GM10248 (cell line): ENCODE data around the gene FOLR1.

Source experiments
- CTCF ChIA-PET: fragments of 300-600 bp; sonication (Branson Sonifier 250); formaldehyde crosslinking; extraction: SDS; loops from one replicate; lab custom pipeline; 2021; ENCODE audit warnings: antibody characterized with exemption; lab: Yijun Ruan, JAX
- POLR2A ChIA-PET: fragments of 350-650 bp; sonication (Branson Sonifier 250); formaldehyde crosslinking; extraction: SDS; loops from one replicate; lab custom pipeline; 2020; ENCODE audit warnings: antibody characterized with exemption; lab: Yijun Ruan, JAX
- DNase-seq: peaks from one replicate; pipeline ENCODE4 v3.0.0; 2012; ENCODE audit errors: extremely low spot score
- CTCF ChIP-seq: IDR thresholded peaks from 2 replicates; pipeline ENCODE4 v1.5.1; 2012; ENCODE audit warnings: mild to moderate bottlenecking, low read depth; ENCODE audit errors: extremely low read depth, missing control alignments, control extremely low read depth

Gene FOLR1

GRCh38 chr11:72221386-72222075 lies 29.6 kb downstream of the FOLR1 start:
- ChIA-PET POLR2A (no interaction called here), CTCF (interaction anchor here (0.7 to 3.2 kb wide), 3 partner anchors 15 to 27 kb away, joined by 3 to 28 read pairs (median 3); no protein-coding TSS in a partner anchor)
- TF ChIP-seq CTCF: no peak
- peak; percentile 7 for DNase-seq

DNA sequence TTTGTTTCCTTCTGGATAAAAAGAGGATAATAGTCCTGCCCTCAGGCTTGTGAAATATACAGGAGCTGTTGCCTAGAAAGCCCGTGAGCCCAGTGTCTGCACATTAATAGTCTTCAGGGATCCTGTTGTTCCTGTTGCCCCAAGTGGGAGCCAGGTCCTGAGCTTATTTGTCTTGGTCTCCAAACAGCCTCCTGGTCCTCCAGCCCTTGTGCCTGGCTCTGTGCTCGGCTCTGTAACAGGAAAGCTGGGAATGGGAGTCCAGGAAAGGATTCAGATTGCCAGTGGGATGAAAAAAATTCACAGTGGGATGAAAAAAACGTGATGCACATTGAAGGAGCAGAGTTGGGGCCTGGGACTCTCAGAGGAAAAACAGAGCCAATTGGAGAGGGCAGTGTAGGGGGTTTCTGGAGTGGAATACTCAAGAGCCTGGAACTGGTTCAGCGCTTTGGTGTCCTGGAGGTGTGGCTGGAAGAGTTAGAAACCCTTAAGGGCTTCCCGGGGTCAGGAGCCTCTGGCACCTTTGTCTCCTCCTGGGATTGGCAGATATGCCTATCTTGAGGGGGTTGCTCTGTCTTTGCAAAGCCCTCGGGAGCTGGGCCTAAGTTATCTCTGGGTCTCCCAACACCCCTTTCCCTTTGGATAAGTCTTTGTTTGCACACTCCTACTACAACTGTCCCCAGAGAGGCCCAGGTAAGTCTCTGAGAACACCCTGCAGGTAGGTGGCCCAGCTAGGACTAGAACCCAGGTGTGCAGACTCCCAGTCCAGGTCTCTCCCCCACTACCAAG lies 30.4 kb downstream of the FOLR1 start:
- ChIA-PET CTCF (interaction anchor here (0.7 to 3.2 kb wide), 5 partner anchors 15 to 78 kb away, joined by 3 to 28 read pairs (median 3); no protein-coding TSS in a partner anchor), POLR2A (no interaction called here)

DNA sequence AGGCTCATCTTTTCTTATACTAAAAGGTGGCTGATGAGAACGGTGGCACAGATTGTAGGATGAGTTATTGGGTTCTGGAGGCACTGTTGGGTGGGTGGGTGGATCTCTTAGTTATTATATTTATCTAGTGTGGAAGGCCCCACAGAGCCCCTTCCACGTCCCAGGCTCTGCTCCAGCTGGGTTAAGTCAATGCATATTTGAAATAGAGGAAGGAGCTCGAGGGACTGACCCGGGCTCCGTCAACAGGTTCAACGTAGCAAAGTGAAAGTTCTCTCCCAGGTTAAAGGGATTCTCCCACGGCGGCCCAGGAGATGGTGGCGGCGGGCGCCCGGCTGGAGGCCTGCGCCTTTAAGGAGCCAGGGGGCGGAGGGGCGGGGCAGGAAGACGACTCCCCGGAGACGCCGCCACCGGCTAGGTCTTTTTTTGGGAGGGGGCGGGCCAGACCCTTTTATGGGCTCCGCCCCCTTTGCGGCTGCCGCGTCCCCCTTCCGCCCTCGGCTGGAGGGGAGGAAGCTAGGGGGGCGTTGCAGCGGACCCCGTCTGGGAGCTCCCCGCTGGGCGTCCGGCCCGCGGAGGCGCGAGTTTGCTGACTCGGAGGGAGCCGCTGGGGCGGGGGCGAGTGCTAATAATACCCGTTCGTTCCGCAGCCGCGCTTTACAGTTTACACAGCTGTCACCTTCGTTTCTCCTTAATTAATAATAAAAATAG lies 31.1 kb downstream of the FOLR1 start:
- CTCF ChIA-PET: interaction anchor here (0.8 to 3.2 kb wide), 7 partner anchors 14 to 245 kb away, joined by 3 to 28 read pairs (median 3); no protein-coding TSS in a partner anchor
- POLR2A ChIA-PET: no interaction called here

More for the DNA sequence above, 30.4 kb downstream of the FOLR1 start:
- peak; percentile 7 for DNase-seq
- TF ChIP-seq CTCF: no peak

DNA sequence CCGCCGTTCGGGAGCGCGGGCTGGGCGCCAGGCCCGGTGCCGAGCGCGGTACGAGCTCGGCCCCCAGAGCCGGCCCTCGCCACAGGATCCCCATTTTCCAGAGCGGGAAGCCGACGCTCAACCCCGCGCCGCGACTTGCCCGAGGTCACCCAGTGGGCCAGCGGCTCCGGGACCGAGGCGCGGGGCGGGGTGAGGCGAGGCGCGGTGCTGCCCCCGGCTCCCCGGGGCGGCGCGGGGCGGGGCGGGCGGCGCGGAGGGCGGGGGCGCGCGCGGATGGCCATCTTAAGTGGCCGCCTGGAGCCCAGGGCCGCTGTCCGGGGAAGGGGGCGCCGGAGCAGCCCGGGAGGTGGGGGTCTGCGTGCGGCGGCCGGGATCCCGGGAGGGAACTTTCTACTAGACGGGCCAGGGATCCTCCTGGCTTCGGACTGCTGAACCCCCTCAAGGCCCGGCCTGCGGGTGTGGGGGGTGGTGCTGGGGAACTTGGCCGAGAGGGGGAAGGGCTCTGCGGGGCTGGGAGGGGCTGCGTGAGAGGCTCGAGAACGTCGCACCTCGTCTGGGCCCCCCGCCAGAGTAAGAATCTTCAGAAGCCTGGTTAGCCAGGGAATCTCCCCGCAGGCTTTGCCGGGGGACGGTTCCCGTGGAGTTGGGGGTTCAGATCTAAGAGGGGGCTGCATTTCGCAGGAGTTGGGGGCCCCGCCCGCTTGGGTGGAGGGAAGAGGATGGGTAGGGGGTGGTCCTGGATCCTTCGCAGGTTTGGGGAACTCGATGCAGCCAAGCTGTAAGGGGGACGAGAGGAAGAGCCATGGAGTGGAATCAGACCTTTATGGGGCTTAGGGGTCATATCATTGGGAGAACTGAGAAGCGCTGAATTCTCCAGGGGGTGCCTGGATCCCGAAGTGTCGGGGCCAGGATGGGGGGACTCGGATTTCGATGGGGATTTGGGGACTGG lies 31.9 kb downstream of the FOLR1 start:
- no peak for TF ChIP-seq CTCF
- ChIA-PET POLR2A (interaction anchor here (0.6 to 0.7 kb wide), 2 partner anchors 9 to 230 kb away, joined by 3 to 4 read pairs; no protein-coding TSS in a partner anchor), CTCF (interaction anchor here (0.8 to 3.2 kb wide), 8 partner anchors 13 to 246 kb away, joined by 3 to 28 read pairs (median 3); no protein-coding TSS in a partner anchor)
- peak; percentile 70 for DNase-seq

More for the DNA sequence above, 31.1 kb downstream of the FOLR1 start:
- DNase-seq: peak; percentile 93
- no peak for TF ChIP-seq CTCF

DNA sequence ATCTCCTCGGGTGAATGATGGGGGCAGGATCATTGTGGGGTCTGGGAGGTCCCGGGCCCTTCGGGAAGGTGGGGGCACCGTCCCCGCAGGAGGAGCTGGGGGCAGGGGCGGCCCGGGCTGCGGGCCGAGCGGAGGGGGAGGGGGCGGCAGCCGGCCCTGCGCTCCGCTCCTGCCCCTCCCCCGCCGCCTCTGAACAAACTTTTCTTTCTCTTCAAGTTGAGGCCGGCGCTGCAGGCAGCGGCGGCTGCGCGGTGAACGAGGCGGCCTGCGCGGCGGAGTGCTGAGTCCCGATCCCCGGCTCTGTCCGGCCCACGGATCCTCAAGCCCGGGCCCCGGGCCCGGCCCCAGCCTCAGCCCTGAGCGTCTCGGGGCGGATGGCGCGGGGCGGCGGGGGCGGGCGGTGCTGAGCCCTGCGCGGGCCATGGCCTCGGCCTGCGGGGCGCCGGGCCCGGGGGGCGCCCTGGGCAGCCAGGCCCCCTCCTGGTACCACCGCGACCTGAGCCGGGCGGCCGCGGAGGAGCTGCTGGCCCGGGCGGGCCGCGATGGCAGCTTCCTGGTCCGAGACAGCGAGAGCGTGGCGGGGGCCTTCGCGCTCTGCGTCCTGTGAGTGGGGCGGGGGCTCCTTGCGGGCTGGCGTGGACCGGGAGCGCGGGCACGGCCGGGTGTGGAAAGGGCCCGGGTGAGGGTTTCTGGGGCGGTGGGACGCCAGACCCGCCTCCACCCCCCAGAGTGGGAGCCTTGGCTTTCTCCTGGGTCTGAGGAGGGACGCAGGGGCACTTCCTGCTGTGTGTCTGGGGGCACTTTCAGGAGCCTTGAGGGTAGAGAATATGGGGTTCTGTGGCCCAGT lies 32.8 kb downstream of the FOLR1 start, which contains the start of gene INPPL1:
TSS of gene INPPL1 (plus strand) at position 204 of the 847 bp plus-strand sequence. CDS start at position 422, 218 bp downstream.
- POLR2A ChIA-PET: interaction anchor here (0.6 to 1.3 kb wide), 3 partner anchors 8 to 231 kb away, joined by 3 to 4 read pairs (median 3); no protein-coding TSS in a partner anchor
- no peak for TF ChIP-seq CTCF

More for the DNA sequence above, 32.8 kb downstream of the FOLR1 start, which contains the start of gene INPPL1:
- DNase-seq: peak; percentile 43
- CTCF ChIA-PET: interaction anchor here (2.9 to 5.8 kb wide), 2 partner anchors 13 to 207 kb away, joined by 10 to 36 read pairs; no protein-coding TSS in a partner anchor
